HG02938 (cell line): ENCODE results near the gene CPA1.

Experiments used
- ATAC-seq: cut with Tn5 transposase; IDR thresholded peaks from one replicate; pipeline ENCODE4 v1.9.1; 2021; ENCODE audit warnings: mild to moderate bottlenecking, moderate library complexity; ENCODE audit not compliant: unreplicated experiment

Gene CPA1

DNA sequence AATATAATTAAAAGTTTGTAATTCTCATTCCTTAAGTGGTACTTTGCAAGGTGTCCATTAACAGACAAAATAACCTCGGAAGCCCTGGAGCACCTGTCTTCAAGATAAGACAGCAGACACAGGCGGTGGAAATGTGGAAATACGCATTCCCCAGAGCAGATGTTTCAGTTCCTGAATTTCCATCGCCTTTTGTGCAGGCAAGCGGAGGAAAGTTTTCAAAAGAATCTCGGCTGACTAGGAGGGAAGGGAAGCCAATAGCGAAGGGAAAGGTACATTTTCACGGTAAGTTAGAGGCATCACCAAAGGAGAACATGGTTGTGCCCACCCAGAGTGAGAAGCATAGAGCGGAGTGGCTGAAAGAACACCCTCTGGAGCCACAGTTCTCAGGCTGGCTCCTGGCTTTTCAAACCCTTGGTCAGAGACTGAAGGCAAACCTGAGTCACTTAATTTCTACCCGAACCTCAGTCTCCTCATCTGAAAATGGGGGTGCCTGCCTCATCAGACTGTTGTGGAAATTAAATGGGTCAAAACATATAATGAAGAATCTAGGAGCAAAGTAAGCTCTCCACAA, 13.6 kb downstream of the CPA1 start:
- no peak for ATAC-seq

DNA sequence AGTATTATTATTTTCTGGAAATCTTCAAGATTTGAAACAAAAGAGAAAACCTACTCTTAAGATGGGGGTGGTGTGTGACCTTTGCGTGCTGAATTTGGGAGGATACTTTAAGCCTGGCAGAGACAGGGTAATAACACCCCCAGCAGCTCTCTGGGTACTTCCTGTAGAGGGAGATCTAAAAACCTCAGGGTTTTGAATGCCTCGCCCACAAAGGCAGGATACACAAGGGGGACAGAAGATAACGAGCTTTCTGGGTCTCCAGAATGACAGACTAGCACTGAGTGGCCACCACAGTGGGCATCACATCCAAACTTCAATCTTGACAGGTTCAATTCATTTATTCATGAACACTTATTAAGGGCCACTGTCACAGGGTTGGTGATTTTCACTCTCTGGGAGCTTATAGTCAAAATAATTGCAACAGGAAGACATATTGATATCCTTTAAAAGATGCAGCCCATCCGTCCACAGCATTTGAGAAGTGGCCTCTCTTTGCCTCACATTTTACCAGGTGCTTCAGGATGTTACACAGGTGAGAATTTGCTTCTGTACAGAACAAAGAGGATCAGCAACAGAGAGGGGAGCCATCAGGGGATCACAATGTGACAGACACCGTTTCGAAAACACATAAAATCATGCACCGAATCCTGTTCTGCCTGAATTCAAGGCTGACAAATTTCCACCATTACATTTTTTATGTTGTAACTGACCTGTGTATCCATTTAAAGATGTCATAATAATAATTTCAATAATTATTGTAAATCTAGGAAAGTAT, 14.3 kb downstream of the CPA1 start:
- no peak for ATAC-seq

DNA sequence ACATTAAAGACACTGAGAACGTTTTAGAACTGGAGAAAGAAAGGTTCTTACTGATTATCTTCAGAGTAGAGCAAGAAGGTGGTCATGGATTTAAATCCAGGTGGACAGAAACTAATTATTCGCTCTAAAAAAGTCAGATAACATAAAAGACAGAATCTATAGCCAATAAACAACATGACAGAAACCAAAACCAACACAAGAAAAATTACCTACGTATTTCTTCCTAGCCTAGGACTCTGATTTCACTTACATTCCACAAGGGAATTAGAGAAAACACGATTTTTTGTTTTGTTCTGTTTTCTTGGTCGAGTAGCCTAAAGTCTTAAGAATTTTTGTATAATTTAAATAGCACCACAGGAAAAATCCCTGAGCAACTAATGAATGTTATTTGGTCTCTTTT, 15.1 kb downstream of the CPA1 start:
- ATAC-seq, result no peak

DNA sequence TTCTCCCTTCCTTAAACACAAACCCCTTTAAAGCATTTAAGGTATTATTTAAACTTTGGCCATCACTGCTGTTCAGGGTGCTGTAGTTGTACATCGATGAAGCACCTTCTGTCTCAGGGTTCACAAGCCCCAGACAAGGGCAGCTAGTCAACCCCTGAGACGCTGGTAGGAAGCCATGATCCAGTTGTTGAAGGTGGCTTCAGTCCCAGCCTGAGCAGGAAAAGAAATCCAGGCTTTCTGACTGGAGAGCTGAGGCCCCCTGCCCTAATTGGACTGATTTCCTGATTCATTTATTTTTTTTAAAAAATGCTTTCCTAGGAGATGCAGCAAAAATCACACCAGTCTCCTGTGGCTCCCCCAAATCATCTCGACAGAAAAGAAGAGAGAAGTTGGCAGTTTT, 15.8 kb downstream of the CPA1 start:
- ATAC-seq, result no peak

DNA sequence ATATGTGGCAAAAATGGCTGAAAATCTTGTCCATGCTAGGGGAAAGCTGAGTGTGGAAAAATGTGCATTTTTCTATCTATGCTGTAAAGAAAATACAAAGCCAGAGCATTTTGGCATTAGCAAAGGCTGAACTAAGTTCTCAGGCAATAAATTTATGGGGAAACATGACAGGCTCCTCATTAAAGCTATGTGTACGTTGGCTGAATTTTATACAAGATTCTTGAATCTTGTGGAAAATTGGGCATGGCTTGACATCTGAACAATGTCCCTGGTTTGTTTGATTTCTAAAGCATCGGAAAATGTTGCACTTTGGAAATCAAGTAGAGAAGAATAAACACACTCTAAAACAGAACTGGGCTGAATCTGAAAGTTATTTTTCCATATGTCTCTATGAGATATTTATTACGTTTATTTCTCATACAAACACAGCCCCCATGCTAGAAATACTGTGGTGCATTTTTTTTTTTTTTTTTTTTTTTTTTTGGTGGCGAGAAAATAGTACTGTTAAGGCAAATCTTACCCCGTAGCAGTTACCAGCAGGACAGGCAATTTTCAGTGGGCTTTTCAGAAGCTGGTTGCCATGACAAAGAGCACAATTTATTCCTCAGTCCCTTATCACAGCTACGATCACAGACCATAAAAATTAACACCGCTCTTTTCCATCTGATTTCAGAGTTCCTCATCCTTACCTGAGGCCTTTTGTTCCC, 16.9 kb downstream of the CPA1 start:
- no peak for ATAC-seq

DNA sequence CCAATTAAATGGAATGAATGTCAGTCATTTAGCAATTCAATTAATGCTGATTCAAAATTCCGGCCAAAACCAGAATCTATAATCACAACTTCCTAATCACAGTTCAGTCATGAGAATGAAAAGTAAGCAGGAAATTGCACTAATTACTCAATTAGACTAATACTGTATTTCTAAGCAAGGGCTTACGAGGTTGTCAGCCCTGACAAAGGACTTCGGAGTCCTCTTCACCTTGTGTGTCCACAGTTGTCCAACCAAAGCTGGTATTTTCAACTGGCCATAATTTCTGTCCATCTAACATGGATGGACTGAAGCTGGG, 17.4 kb downstream of the CPA1 start:
- no peak for ATAC-seq

DNA sequence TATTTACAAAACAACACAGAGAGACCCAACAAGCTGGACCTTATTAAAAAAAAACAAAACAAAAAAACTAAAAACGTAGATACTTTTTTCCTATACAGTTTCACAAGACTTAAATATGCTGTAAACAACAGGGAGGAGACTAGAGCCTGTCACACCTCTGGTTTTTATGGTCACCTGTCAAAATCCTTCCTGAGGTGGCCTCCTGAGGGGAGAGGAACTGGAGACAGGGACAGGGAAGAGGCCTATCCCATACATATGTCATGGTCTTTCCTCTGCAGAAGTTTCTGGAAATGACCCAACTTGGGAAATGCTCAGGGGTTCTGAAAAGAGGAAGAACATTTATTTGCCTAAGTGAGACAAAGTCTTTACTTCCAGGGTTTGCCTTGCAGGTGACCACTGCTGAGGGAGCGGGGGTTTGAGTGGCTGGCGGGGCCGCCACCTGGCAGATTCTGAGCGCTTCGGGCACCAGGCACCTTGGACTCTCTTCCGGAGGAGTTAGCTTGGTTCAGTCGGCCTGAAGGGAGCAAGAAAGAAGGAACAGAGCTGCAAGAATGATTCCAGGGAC, 18.3 kb downstream of the CPA1 start:
- ATAC-seq, result no peak

DNA sequence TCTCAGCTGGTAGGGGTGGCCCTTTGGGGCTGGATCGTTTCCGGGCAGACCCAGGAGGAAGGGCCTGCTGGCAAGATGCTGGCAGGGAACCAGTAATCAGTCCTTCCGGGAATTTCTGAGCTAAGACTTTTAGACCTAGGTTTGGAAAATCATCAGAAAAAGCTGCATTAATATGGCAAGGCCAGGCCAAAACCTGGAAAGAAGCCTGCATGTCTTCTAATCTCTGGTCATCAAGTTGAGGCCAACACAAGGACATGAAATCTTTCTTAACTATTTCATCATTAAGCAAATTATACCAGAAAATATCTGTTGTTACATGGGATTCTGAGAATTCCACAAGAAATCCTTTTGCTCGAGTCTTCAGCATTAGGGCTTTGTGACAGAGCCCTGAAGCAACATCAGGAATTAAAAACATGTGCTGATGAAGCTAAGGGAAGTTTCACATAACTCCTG, 19.9 kb downstream of the CPA1 start:
- ATAC-seq, result no peak

DNA sequence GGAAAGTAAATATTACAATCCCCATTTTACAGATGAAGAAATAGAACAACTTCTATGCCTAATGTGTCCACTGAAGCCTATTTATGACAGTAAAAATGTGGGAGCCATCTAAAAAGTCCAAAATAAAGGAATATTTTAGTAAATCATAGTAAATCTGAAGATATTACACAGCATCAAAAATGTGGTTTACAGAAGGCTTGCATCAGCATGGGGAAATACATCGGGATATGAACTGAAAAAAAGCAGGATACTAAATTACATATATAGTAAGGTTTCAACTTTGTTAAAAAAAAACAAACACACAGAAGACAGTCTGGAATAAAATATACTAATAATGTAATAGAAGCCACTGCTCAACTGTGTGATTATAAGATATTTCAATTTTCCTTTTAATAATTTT, 20.8 kb downstream of the CPA1 start:
- no peak for ATAC-seq

DNA sequence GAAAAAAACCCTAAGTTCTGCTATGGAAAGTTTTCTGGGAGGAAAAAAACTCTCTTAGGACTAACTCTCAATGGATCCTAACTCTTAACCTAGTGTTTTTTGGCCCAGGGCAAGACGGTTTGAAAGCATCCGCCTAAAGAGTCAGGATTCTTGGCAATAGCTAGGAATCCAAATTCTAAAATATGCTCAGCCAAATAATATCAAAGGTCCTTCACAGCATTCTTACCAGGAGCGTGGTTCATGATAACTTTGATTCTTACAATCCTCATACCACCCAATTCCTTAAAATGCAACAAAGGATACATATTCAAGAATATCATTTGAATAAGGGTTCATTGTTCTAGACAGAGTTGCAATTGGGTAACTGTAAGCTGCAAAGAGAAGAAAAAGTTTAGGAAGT, 21.3 kb downstream of the CPA1 start:
- no peak for ATAC-seq

DNA sequence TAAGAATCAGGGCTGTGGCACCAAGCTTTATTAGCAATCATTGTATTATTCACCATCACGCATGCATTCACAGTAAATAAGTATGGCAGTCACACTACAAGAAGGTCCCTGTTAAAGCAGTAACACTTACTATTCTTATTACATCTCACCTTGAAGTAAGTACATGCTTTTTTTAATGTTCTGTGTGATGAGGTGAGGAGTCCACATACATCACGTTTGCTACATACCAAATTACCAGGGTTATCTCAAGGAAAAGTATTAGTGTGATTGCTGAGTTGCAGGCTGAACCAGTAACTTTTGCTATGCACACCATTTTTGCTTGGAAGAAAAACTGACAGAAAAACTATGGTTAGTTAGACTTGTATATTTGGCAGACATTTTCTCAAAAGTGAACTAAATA, 24.7 kb downstream of the CPA1 start:
- ATAC-seq, result no peak

DNA sequence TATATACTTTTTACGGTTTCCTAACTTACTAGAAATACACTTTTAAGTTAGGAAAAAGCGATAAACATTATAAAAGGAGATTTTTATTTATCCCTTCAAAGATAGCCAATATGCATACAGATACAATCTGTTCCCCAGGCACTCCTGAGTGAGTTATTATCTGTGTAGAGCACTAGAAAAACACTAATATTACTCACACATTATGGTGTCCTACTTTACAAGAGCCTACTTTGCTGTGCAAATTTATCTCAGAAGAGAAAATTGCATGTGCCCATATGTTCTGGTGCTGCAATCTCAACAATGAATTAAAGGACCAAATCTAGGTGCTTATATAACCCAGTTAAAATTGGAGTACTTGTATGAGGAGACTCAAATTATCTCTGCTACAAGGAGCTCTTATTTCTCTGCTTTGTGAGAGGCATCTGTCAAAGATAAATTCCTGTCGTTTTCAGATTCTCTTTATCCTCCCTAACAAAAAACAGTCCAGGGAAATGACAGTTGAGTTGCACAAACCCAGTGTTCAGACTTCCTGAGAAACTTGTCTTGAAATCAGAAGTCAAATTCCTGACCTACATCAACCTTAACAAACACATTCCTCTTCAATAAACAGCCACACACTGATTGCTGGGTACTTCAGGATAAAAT, 28.9 kb downstream of the CPA1 start:
- no peak for ATAC-seq

DNA sequence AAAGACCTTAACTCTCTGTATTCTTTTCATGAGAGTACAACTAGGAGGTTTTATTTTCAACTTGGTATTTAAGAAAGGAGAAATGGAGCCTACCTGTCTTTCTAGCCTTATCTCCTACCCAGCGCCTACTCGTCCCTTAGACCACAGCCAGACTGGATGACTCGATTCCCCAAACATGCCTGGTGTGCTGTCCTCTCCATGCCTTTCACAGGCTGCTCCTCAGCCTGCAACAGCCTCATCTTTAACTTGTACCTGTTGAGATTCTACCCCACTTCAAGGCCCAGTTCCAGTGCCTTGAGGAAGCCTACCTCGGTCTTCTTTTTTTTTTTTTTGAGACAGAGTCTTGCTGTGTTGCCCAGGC, 29.4 kb downstream of the CPA1 start:
- ATAC-seq, result no peak

DNA sequence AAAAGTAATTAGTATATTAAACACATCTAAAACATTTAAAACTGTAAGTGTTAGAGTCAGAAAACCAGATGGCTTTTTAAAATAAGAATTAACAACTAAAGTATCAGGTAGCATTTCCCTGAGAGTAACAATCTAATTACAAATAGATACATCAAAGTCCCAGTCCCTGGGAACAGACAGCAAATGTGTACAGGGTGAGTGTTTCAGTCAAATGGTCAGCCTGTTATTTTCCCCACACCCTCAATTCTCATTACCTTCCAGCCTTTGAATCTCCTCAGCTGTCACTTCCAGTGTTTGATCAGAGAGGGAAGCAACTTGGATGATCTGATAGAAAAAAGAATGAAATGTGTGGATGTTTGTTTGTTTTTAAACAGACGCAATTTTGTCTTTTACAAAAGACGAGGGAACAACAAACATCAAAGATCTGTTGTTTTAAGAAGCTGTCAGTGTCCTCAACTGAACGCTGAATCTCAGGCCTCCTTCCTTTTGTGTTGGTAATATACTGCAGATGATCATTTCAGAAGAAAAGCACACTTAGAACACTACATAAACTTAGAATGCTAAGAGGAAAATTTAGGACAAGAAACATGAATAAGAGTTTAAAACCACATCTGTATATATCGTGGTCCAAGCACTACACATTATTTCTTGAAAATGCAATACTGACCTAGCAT, 30.7 kb downstream of the CPA1 start:
- ATAC-seq, result no peak

DNA sequence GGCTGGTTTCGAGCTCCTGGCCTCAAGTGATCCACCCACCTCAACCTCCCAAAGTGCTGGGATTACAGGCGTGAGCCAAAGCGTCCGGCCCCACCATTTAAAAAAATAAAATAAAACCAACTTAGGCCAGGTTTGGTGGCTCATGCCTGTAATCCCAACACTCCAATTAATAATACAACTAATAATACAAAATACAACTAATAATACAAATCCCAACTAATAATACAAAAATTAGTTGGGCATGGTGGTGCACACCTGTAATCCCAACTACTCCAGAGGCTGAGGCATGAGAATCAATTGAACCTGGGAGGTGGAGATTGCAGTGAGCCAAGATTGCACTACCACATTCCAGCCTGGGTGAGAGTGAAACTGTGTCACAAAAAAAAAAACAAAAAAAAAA, 32.9 kb downstream of the CPA1 start:
- ATAC-seq, result no peak

DNA sequence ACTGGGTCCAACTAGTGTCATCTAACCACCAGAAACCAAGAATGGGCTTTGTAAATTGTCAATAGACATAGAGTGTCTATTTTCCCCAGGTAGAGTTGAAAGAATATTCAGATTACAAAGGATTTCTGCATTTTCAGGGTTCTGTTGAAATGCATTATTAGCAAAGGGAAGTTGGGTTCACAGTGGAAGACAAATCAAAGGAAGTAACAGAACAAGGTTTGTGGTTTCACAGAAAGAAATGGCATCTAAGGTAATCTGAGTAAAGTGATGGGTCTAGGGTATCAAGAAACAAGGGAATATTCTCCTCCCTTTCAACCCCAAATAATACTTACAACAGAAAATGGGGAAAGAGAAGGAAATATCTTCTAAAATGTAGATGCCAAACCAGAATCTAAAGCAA, 34.7 kb downstream of the CPA1 start:
- no peak for ATAC-seq

DNA sequence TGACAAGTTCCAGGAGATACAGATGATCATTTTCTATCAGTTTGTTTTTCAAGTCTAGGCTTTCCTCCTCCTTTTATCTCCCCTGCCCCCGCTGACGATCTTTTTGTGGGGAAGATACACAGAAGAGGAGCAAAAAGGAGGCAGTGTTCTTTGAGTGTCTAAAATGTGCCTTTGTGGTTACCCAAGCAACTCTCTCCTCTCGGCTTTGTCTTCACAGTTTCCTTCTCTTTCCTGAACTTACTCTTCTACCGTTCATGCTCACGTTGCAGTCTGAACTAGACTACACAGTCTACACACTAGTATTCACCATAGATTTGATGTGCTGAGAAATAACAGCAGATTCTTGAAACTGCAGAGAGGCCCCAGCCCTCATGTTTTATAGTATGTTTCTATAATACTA, 36.9 kb downstream of the CPA1 start:
- ATAC-seq, result no peak

DNA sequence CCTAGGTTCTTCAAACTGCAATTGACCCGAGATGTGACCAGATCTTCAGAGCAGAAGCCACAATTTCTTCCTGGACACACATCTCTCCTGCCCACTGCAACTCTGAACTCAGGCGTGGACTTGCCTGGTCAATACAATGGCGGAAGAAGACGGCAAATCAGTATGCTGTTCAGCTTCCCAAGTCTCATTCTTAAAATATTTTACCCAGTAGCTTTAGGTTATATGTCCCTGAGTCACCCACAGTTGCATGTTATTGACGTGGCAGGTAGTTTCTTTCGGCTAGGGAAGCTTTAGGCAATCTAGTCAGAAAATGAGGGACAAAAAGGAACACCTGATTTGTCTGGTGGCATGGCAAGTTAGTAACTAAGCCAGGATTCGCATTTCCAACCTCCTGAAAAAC, 38.0 kb downstream of the CPA1 start:
- no peak for ATAC-seq

DNA sequence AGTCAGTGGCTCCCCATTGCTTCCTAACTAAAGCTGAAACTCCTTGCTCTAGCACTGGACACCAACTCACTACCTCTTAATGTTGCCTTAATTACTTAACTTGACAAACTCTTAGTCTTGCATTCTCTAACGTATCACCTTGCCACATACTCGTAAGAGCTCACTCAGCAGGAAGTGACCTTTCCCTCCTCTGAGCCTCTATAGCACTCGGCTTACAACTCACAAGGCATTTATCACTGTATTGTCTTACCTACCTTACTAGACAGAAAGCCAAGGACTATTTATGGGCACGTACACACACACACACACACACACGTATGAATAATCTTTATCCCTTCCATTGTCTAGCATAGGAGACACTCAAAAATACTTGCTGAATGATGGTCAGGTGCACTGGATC, 39.4 kb downstream of the CPA1 start:
- ATAC-seq, result no peak

DNA sequence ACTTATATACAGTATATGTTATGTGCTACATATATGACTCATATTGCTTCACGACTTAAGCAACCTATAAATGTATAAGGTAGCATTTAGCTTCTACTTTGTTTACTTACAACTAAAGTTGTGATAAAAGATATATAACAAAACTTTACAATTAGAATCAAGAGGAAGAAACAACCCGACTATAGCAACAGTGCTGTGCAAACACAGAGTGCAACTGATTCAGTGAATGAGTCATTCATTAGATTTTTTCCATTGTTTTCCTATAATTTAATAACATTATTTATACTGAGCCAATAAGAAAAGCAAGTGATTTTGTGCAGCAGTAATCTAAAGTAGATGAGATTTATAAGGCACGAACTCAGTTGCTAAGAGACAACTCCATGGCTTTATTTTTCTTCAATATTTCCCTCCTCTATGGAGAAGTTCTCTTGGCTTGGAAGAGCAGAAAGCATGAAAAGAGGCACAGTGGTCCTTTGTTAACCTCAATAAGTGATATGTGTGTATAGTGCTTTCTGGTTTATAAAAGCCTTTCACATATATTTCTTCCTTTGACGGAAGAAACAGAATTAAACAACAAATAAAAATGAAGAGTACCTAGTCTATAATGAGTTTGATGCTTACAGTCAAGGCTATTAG, 40.8 kb downstream of the CPA1 start:
- no peak for ATAC-seq

DNA sequence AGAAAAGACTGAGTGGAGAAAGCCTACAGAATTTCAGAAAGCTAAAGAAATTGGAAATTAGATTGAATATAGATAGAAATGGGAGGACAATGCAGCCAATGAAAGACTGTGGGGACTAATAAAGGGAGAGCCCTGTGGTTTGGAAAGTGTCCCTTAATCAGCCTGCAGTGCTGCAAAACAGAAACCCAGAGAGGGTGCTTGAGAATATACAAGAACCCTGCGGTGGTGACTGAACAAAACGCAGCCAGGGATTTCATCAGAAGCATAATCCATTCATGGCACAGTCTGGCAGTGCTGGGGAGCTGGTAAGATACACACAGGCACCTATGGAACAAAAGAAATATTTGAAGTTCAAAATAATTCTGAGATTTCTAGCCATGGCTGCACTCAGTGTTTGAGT, 41.4 kb downstream of the CPA1 start:
- no peak for ATAC-seq
